HG02763 (cell line): ENCODE results near the gene GPR152.

Experiments
- ATAC-seq: cut with Tn5 transposase; IDR thresholded peaks from one replicate; pipeline ENCODE4 v1.9.1; 2021; ENCODE audit warnings: mild to moderate bottlenecking, moderate library complexity; ENCODE audit not compliant: unreplicated experiment

Gene GPR152

DNA sequence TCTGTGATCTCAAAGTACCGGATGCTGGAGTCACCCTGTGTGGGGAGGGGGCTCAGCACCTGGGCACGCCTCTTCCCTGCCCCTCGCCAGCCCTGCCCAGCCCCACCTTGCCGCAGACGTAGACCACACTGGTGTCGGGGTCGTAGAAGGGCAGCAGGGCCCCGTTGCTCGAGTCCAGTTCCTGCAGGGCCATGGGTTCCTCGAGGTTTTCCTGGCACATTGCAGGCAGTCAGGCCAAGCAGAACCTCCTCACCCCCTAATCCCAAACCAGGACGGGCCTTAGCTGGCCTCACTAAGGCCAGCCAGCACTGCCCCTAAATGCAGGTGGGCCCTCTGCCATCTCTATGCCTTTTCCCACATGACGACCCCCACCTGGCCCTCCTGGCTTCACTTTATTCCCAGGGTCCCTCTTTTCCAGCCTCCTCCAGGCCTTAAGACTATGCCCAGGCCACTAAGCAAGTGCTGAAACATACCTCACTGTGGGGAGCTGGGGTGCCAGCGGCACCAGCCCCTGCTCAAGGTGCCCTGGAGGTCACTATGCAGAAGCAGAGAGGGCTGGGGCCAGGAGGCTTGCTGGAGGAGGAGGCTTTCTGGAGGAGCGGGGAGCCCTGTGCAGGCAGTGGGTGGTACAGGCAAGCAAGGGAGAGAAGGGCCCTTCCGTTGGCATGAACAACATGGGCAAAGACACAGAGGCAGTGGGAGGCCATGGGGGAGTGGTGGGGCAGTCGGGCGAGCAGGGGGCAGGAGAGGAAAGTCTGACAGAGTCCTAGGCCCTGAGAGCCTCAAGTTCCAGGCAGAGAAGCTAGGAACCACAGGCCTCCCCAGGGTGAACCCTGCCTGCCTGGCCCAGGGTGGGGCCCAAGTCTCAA, 12.1 kb downstream of the GPR152 start:
- no peak for ATAC-seq

GRCh38 chr11:67439321-67440228, 13.0 kb downstream of the GPR152 start:
- no peak for ATAC-seq

DNA sequence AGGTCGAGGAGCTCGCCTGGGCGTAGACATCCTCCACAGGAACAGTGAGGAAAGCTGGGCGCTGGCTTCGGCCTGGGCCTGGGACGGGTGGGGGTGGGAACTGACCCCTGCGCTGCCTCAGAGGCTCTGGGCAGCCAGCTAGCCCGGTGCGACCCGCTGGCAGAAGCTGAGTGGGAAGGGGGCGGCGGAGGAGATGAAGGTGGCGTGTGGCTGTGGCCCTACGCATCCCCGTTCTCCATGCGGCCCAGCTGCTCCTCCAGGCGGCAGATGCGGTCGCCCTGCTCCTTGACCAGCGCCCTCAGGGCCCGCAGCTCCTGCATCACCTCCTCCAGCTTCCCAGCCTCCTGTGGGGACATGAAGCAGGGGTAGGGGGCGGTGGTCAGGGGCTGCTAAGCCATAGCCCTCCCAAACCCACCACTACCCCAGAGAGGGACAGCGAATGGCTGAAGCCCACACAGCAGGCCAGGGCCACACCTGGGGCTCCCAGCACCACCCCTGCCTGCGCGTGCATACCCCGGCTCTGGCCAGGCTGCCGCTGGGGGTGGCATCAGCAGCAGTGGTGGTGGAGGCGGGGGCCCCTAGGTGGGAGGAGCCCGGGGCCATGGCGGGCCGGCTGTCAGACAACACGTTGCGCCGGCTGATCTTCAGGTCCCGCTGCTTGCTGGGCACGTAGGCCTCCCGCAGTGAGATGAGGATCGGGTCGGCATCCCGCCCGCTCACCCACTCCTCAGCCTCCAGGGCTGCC, 14.2 kb downstream of the GPR152 start:
- ATAC-seq: no peak

DNA sequence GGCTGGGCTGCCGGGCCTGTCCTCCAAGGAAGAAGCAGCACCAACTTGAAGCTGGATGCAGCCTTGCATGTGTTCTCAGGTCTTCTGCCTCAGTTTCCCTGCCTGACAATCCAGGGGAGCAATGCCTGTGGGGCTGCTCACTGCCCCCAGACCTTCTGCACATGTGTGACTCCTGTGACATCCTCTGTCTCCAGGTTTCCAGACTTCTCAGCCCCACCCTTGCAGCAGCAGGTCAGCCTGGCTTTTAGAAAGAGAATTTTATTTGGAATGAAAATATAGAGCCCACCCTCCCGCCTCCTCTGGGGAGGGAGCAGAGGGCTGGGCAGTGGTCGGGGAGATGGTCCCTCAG, 14.7 kb downstream of the GPR152 start:
- no peak for ATAC-seq

- ATAC-seq: no peak
Observed at GRCh38 chr11:67437082-67437808, 15.3 kb downstream of the GPR152 start, which contains the start of gene PTPRCAP. Gene PTPRCAP (minus strand): TSS chr11:67437682. CDS start chr11:67437619, 63 bp downstream.

DNA sequence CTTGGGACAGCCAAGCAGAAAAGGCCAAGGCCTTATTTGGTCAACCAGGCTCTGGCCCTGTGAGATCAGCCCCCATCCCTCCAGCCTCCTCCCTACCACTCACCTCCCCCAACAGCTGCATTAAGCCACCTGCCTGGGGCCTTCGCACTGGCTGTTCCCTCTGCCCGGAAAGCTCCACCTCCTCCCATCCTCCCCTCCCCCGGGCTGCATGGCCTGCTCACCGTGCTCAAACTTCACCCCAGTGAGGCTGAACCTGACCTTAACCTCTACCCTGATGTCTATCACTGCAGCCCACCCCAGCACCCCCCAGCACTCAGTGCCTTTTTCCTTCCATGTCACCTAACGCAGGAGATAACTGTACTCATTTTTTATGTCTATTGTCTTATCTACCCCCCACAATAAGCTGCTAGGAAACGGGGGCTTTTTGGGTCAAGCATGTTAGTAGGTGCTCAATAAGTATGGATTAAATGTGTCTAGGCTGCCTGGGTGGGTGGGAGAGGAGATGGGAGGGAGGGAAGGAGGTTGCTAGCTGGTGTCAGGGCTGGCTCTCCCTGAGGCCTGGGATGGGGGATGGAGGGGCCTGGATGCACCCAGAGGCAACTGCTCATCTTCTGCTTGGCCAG, 16.0 kb downstream of the GPR152 start:
- ATAC-seq: peak; percentile 27

GRCh38 chr11:67435727-67436458, 16.6 kb downstream of the GPR152 start:
- ATAC-seq: no peak

DNA sequence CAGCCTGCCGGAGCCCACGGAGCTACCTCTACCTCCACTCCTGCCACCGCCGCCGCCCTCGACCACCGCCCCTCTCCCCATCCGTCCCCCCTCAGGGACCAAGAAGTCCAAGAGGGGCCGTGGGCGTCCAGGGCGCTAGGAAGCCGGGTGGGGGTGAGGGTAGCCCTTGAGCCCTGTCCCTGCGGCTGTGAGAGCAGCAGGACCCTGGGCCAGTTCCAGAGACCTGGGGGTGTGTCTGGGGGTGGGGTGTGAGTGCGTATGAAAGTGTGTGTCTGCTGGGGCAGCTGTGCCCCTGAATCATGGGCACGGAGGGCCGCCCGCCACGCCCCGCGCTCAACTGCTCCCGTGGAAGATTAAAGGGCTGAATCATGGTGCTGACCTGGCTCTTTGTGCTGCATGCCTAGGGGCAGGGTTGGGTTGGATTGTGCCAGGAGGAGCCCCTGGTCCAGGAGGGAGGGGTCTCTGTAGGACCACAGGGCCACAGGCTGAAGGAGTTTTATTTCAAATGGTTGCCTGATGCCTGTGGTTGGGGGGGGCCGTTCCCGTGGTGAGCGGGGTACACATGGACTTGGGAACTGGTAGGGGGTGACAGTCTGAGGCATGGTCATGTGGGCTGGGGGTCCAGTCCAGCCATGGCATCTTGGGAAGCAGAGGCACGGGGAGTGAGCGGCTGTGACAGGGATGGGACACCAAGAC, 17.4 kb downstream of the GPR152 start:
- ATAC-seq: no peak

- no peak for ATAC-seq
Observed at GRCh38 chr11:67434395-67434881, 18.1 kb downstream of the GPR152 start.

- no peak for ATAC-seq
Observed at GRCh38 chr11:67433536-67434394, 18.8 kb downstream of the GPR152 start.

- no peak for ATAC-seq
Observed at GRCh38 chr11:67432655-67433349, 19.7 kb downstream of the GPR152 start.

GRCh38 chr11:67431346-67432249, 20.9 kb downstream of the GPR152 start:
- no peak for ATAC-seq

GRCh38 chr11:67429722-67430121, 22.8 kb downstream of the GPR152 start:
- no peak for ATAC-seq

DNA sequence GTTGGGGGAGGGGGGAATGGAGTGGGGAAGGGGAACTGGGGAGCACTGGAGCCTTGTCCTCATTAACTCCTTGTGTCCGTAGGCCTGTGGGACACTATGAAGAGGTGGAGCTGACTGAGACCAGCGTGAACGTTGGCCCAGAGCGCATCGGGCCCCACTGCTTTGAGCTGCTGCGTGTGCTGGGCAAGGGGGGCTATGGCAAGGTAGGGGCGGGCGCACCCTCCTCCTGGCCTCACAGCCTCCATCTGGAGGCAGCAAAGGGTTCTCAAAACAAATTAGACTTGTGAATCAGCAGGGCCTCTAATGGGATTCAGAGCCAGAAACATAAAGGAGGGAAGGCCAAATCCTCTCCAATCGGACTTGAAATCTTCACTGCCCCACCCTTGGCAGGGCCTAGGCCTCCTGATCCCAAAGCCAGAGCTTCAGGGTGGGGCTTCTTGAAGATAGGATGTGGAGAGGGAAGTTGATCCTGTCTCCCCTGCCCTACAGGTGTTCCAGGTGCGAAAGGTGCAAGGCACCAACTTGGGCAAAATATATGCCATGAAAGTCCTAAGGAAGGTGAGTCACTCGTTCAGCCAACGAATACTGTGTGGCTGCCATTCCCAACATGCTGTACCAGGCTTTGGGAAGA, 23.4 kb downstream of the GPR152 start:
- ATAC-seq: no peak
